SKM-1 (cell line): ENCODE measurements around the gene BCS1L.

ENCODE experiments used
- DNase-seq: peaks from one replicate; lab custom pipeline; 2025; ENCODE audit not compliant: unreplicated experiment; lab: John Stamatoyannopoulos, UW

BCS1L gene

DNA sequence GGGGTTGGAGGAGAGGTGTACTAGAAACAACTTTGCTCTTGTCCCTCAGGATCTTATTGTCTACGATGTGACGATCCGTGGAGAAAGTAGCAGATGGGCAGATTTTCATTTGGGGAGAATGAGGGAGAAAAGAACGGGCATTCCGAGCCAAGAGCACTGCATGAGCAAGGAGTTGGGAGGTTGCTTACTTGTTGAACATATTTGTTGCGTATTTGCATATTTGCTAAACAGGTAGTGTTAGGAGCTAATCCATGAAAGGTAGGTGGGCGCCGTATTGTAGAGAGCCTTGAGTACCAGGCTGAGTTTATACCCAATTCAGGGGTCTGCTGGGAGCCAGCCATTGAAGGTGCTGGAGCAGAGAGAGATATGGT lies 490 bp downstream of the BCS1L start:
- no peak for DNase-seq

GRCh38 chr2:218662377-218662776 lies 2.9 kb downstream of the BCS1L start:
- DNase-seq, result no peak

GRCh38 chr2:218662827-218663226 lies 3.3 kb downstream of the BCS1L start:
- no peak for DNase-seq

DNA sequence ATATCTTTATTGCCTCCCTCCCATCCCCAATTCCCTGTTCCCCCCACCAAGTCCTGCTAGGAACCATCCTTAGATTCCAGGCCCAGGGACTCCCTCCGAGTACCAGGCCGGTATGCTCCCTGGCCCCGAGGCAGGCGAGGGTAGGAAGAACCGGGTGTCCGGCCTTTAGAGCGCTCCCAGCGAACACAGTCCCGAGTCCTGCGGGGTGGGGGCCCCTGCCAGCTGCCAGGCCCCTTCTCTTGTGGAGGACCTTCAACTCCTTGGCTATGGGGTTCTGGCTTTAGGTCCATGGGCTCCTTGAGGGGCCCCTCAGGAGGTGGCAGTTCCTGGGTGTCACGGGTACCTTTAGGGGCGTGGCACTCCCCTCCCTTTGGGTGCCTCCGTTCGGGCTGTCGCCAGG lies 4.4 kb downstream of the BCS1L start:
- DNase-seq, result no peak

- DNase-seq, result no peak
Observed at GRCh38 chr2:218664653-218665052, 5.2 kb downstream of the BCS1L start.

DNA sequence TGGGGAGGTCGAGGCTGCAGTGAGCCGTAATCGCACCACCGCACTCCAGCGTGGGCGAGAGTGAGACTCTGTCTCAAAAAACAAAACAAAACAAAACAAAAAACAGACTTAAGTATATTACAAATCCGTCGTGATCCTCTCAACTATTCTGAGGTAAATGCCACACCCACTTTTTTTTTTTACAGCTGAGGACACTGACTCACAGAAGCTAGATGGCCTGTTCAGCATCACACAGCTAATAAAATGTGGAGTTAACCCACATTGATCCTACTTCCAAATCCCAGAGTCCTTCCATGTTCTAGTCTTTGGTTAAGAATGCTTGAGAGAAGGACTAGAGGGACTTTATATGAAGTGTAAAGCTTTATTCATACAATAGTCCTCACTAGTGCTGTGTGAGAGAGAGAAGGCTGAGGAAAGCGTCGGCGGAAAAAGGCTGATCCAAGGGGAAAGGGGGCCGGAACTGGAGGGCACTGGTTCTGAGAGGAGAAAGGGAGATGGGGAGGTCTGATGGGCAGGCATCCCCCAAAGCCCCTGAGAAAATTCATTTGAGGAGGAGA lies 11.7 kb downstream of the BCS1L start:
- no peak for DNase-seq

DNA sequence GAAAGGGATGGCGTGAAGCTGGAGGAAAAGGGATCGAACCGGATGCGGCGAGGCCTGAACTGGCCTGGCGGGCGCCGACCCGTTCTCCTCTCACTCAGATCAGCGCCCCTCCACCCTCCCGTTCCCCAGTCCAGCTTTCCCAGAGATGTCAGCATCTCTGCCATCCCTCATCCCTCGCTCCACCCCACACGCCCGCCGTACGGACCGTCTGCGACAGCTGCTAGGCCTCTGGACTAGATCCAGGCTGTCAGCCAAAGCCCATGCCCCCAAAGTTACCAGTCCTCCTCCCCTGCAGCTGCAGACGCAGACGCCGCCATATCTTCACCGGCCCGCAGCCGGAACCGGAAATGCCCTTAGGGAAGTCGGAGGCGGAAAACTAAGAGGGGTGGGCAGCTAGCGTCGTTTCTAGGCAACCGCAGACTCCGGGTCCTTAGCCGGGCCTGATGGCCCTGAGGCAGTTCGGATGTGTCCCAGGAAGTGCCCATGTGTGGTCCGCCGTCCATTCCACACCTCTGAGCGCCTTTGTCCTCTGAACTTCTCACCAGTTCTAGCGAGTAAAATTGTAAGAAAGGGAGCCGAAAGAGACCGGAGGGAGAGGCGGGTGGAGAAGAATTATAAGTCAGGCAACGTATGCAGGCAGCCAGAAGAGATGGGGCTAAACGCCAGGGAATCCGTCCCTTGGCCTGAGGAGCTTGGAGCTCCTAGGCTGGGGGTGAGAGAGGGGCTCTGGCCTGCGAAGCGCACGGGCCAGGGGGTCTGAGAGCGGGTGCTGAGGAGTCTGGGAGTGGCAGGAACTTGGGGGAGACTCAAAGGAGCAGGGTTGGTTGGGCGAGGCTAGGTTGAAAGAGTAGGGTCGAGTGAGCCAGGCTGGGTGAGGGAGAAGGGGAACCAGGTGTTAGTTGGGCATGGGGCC lies 12.4 kb downstream of the BCS1L start, which contains the start of the genes RNF25 and STK36:
TSS of gene RNF25 (minus strand) at position 349 of the 913 bp plus-strand sequence. CDS start at position 317, 32 bp downstream.
TSS of gene STK36 (plus strand) at position 433 of the 913 bp plus-strand sequence. CDS start 744 bp downstream, outside the sequence.
- DNase-seq, result peak; percentile 75

DNA sequence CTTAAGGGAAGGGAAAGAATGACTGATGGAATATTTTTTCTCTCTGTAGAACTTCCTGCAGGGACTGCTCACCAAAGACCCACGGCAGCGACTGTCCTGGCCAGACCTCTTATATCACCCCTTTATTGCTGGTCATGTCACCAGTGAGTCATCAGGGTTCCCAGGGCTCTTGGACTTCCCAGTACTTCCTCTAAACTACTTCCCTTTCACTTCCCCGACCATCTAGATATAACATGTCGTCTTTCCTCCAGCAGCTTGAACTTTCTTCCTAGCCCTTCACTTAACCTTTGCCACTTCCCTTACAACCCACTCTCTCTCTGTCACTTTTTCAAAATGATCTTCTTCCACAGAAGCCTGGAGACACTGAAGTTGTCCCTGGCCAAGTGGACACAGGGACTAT lies 19.6 kb downstream of the BCS1L start:
- DNase-seq, result peak; percentile 77

DNA sequence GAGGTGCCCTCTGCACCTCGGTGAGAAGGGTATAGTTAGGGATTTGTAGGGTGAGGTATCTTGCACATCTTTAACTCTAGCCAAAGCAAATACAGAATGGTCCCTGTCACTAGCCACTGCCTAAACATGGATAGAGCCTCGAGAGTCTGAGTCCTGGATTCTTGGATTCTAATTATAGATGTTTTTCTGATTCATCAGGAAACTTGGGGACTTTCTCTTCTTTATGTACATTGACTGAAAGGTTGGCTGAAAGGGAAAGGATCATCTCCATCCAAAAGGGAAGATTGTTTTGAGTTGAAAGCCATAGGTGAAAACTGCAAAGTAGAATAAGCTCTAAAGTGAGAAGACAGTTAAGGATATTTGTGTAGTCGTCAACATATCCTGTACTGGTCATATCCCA lies 20.6 kb downstream of the BCS1L start:
- no peak for DNase-seq

DNA sequence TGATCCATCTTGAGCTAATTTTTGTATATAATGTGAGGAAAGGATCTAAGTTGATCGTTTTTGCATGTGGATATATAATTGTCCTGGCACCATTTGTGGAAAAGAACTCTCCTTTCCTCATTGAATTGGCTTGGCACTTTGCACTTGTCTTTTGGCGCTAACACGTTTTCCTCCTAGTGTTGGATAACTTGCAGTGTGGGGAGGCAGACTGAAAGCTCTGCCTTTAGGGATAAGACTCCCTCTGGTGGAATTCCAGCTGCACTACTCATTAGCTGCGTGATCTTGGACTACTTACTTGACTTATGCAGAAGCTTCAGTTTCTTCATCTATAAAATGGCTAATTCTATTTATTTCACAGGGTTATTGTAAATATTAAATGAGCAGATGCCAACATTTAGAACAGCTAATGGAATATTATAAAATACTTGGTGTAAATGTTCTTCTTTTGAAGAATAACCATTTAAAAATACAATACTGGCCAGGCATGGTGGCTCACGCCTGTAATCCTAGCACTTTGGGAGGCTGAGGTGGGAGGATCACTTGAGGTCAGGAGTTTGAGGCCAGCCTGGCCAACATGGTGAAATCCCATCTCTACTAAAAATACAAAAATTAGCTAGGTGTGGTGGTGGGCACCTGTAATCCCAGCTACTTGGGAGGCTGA lies 28.0 kb downstream of the BCS1L start:
- peak; percentile 70 for DNase-seq

DNA sequence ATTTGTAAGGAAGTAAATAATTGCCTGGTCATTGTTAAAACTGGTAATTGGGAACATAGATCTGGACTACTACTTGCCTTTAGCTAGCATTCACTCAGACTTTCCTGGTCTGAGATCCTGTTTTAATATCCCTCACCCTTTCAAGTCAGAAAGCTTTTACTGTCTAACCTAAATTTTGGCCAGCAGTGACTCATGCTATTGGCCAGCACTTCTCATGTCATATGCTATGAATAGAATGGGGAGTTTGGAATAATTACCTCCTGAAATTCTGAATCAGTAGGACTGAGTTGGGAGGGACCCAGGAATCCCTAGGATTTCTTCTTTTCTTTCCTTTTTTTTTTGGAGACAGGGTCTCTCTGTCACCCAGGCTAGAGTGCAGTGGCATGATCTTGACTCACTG lies 31.8 kb downstream of the BCS1L start:
- DNase-seq, result no peak

GRCh38 chr2:218694405-218695145 lies 35.1 kb downstream of the BCS1L start:
- no peak for DNase-seq

DNA sequence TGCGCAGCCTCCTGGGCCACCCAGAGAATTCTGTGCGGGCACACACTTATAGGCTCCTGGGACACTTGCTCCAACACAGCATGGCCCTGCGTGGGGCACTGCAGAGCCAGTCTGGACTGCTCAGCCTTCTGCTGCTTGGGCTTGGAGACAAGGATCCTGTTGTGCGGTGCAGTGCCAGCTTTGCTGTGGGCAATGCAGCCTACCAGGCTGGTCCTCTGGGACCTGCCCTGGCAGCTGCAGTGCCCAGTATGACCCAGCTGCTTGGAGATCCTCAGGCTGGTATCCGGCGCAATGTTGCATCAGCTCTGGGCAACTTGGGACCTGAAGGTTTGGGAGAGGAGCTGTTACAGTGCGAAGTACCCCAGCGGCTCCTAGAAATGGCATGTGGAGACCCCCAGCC lies 39.4 kb downstream of the BCS1L start:
- no peak for DNase-seq

DNA sequence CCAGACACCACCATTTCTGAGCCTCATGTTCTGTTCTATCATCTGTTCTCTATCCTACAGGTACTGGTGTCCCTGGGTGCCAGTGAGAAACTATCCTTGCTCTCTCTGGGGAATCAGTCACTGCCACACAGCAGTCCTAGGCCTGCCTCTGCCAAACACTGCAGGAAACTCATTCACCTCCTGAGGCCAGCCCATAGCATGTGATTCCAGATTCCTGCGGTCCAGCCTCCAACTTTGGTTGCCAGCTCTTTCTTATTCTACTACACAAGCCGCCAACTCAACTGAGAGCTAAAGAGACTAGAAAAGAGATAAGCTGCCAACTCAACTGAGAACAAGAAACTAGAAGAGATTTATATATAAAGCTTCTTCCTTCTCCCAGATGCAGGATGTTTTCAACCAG lies 42.3 kb downstream of the BCS1L start:
- DNase-seq, result no peak

DNA sequence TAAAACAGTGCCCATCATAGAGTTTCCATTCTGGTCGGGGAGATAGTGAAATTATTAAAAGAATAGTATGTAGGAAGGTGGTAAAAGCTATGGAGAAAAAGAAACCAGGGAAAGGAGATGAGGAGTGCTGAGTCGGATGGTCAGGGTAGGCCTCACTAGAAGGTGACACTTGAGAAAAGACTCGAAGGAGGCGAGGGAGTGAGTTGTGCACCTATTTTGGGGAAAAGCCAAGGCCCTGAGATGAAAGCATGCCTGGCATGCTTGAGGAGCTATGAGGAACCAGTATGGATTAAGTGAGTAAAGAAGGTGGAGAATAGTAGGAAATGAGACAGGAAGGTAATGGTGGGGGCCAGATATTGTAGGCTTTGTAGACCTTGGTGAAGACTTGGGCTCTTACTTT lies 43.9 kb downstream of the BCS1L start:
- DNase-seq, result no peak

DNA sequence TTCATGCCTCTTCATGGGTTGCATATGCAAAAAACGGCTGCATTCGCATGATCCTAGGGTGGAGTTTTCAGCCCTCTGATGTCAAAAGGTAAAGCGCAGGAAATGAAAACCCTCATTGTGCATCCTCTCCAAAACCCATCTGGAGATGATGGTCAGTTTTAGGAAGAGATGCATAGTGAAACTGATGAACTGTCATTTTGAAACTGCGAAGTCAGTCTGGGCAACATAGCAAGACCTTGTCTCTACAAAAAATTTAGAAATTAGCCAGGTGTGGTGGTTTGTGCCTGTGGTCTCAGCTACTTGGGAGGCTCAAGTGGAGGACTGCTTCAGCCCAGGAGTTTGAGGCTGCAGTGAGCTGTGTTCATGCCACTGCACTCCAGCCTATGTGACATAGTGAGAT lies 48.6 kb downstream of the BCS1L start:
- no peak for DNase-seq

DNA sequence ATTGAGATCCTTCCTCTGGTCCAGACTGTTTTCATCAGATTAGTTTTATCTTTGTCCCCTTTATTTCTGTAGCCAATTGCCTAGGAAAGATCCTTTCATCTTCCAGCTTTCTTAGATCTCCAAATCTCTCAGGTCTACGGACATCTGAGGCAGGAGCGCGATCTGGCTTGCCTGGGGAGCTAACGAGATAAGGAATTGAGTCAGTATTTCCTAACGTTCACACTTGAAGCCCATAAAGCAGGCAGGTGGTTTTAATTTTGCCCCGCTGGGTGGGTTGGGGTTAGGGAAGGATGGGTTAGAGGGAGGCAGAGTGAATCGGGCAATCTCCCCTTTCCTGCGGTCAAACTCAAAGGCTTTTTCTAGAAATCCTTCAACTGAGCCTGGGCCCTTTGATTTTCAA lies 50.4 kb downstream of the BCS1L start:
- no peak for DNase-seq

DNA sequence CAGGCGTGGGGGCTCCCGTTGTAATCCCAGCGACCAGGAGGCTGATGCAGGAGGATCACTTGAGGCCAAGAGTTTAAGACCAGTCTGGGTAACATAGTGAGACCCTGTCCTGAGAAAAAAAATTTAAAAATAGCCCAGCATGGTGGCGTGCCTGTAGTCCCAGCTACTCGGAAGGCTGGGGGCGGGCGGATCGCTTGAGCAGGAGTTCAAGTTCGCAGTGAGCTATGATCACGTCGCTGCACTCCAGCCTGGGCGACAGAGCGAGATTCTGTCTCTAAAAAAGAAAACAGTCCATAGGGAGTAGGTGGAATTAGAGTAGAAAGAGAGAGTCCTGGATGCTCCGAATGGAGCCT lies 50.8 kb downstream of the BCS1L start:
- DNase-seq, result no peak

DNA sequence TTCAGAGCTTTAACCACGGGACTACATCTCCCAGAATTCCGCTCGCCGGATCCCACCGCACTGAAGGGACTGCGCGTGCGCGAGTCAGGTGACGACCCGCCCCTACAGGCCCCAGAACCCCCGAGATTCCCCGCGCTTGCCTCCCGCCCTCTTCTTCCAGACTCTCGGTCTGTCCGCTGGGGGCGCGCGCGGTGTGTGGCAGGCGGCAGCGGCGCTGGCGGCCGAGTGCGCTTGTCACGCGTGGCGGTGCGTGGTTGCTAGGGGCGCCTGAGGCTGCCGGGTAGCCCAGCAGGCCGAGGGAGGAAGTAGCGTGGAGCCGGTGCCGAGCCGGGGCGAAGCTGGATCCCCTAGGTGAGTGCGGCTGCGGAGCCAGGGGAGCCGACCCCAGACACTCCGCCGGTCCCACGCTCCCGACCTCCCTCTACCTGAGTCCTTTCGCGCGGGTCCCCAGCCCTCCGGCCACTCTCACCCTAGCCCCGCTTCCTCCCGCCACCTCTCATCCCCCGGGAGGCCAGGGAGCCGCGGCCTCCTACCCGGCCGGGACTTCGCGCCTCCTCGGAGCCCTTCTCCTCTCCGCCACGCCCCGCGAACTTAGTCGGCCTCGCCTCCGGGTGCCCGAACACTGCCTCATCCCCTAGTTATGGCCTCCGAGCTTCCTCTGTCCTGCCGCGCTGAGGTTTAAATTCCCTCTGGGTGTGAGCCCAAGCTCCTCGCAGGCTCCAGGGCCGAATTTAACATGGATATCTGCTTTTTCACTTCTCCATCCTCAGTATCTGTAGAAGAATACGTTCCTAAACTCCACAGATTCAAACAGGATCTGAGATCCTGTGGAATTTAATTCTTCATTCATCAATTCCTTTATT lies 51.4 kb downstream of the BCS1L start, which contains the start of gene TTLL4:
TSS of gene TTLL4 (plus strand) at position 149 of the 863 bp plus-strand sequence. CDS start 26,842 bp downstream, outside the sequence.
- DNase-seq, result peak; percentile 95

DNA sequence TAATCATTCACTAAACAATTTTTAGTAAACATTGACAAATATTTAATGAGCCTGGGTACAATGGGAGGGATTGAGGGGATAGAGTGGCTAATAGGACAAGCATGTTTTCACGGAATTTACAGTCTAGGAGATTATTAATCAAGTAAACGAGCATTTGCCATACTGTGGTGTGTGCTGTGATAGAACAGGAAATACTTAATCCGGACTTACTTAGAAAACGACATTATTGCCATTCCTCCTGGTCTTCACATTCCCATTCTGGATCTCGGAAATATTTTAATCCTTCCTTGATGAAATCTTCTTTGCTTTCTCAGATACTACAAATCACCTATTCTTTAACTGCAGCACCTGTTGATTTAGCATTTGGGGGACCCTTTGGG lies 52.1 kb downstream of the BCS1L start:
- DNase-seq, result no peak
